ENCODE data around the gene ARHGAP10.
"Not testable (repeated sequence)": the region's sequence is repeated elsewhere in the genome, so short reads cannot be mapped to it uniquely, and the experiment has no call there.

ARHGAP10 gene

GRCh38 chr4:148068065-148068911 lies 336.4 kb downstream of the ARHGAP10 start:
- DNase-seq (ENCODE audit: low read depth), result no peak

- no peak for DNase-seq (ENCODE audit: low read depth)
These were observed 337.4 kb downstream of the ARHGAP10 start for GRCh38 chr4:148069086-148069894.

- no peak for DNase-seq (ENCODE audit: low read depth)
These were observed 337.9 kb downstream of the ARHGAP10 start for GRCh38 chr4:148069895-148070178.

- DNase-seq (ENCODE audit: low read depth), result no peak
These were observed 339.1 kb downstream of the ARHGAP10 start for GRCh38 chr4:148071009-148071408.

- no peak for DNase-seq (ENCODE audit: low read depth)
These were observed 340.9 kb downstream of the ARHGAP10 start for GRCh38 chr4:148072789-148073188.

GRCh38 chr4:148073349-148073748 lies 341.5 kb downstream of the ARHGAP10 start:
- no peak for DNase-seq (ENCODE audit: low read depth)

GRCh38 chr4:148074462-148074861 lies 342.6 kb downstream of the ARHGAP10 start:
- DNase-seq (ENCODE audit: low read depth), result no peak

GRCh38 chr4:148075438-148075837 lies 343.6 kb downstream of the ARHGAP10 start:
- DNase-seq (ENCODE audit: low read depth), result no peak

GRCh38 chr4:148076964-148077363 lies 345.1 kb downstream of the ARHGAP10 start:
- DNase-seq (ENCODE audit: low read depth), result no peak

- DNase-seq (ENCODE audit: low read depth), result no peak
These were observed 345.7 kb downstream of the ARHGAP10 start for GRCh38 chr4:148077581-148077980.

- DNase-seq (ENCODE audit: low read depth), result no peak
These were observed 346.2 kb downstream of the ARHGAP10 start for GRCh38 chr4:148078061-148078460.

GRCh38 chr4:148079961-148080360 lies 348.1 kb downstream of the ARHGAP10 start:
- DNase-seq (ENCODE audit: low read depth), result no peak

GRCh38 chr4:148081267-148081666 lies 349.4 kb downstream of the ARHGAP10 start:
- DNase-seq (ENCODE audit: low read depth), result no peak

GRCh38 chr4:148081745-148082144 lies 349.9 kb downstream of the ARHGAP10 start:
- no peak for DNase-seq (ENCODE audit: low read depth)

GRCh38 chr4:148083073-148083472 lies 351.2 kb downstream of the ARHGAP10 start:
- DNase-seq (ENCODE audit: low read depth), result not testable (repeated sequence)

- no peak for DNase-seq (ENCODE audit: low read depth)
These were observed 357.7 kb downstream of the ARHGAP10 start for GRCh38 chr4:148089624-148090023.

- DNase-seq (ENCODE audit: low read depth), result no peak
These were observed 358.1 kb downstream of the ARHGAP10 start for GRCh38 chr4:148090029-148090428.

- no peak for DNase-seq (ENCODE audit: low read depth)
These were observed 358.9 kb downstream of the ARHGAP10 start for GRCh38 chr4:148090503-148091476.

- no peak for DNase-seq (ENCODE audit: low read depth)
These were observed 360.0 kb downstream of the ARHGAP10 start for GRCh38 chr4:148091896-148092295.

- DNase-seq (ENCODE audit: low read depth), result no peak
These were observed 360.6 kb downstream of the ARHGAP10 start for GRCh38 chr4:148092316-148093014.

GRCh38 chr4:148093065-148093464 lies 361.2 kb downstream of the ARHGAP10 start:
- no peak for DNase-seq (ENCODE audit: low read depth)

GRCh38 chr4:148094149-148094548 lies 362.3 kb downstream of the ARHGAP10 start:
- no peak for DNase-seq (ENCODE audit: low read depth)

All from stimulated activated CD8-positive, alpha-beta memory T cell treated with anti-CD3 and anti-CD28 coated beads, Interleukin-12 subunit alpha, Interleukin-12 subunit beta, amount 100 ng/mL, for 1 hour (primary cell).